HG03354 (cell line): Measurements from ENCODE around the gene RIMKLA.
A peak's percentile ranks its signal among the peaks of the same experiment; 100 is the strongest.

ENCODE experiments used
- ATAC-seq: cut with Tn5 transposase; IDR thresholded peaks from one replicate; pipeline ENCODE4 v1.9.1; 2021; ENCODE audit warnings: mild to moderate bottlenecking; ENCODE audit not compliant: unreplicated experiment, poor library complexity, severe bottlenecking

RIMKLA gene

GRCh38 chr1:42380586-42381279 lies at the start of gene RIMKLA:
Gene RIMKLA (plus strand): TSS chr1:42380792. CDS start chr1:42380935, 143 bp downstream.
- ATAC-seq: peak; percentile 82

GRCh38 chr1:42332877-42333276 lies 47.7 kb upstream of the RIMKLA start:
- ATAC-seq: no peak

- ATAC-seq: no peak
These were observed 46.8 kb upstream of the RIMKLA start for GRCh38 chr1:42333662-42334239.

DNA sequence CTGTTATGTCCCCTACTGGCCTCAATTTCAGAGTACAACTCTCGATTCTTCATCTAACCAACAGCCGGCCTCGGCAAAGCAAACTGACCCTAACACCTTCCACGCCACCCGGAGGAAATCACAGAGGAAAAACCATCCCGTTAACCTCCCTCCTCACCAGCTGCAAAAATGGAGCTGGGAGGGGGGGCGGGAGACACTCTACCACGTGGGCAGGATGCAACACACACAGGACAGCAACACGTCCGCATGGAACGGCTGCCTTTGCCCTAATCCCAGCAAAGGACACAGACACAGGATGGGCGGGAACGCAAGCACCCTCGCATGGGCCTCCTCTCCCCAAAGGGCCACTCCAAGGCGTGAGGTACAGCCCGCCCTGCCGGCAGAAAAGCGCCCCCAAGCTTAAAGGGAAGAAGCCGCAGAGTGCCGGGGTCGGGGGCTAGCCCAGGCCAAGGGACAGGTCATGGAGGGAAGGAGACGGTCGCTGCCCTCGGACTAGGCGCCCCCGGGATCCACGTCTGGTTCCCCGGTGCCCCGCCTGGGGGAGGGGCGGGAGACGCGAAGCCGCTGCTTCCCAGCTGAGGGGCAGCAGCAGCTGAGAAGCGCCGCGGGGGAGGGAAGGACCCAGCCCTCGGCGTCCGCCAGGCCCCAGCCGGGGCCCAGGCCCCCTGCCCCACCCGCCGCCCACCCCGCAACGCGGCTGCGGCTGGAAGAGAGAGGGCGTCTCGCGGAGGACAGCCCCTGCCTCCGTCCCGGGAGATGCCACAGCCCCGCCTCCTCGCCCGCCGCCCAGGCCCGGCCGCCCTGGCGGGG lies 46.1 kb upstream of the RIMKLA start:
- ATAC-seq: peak; percentile 54

- peak; percentile 84 for ATAC-seq
These were observed 45.4 kb upstream of the RIMKLA start, which contains the start of gene FOXJ3 for GRCh38 chr1:42335050-42335808. Gene FOXJ3 (minus strand): TSS chr1:42335235. CDS start chr1:42311093, 24,142 bp downstream.

DNA sequence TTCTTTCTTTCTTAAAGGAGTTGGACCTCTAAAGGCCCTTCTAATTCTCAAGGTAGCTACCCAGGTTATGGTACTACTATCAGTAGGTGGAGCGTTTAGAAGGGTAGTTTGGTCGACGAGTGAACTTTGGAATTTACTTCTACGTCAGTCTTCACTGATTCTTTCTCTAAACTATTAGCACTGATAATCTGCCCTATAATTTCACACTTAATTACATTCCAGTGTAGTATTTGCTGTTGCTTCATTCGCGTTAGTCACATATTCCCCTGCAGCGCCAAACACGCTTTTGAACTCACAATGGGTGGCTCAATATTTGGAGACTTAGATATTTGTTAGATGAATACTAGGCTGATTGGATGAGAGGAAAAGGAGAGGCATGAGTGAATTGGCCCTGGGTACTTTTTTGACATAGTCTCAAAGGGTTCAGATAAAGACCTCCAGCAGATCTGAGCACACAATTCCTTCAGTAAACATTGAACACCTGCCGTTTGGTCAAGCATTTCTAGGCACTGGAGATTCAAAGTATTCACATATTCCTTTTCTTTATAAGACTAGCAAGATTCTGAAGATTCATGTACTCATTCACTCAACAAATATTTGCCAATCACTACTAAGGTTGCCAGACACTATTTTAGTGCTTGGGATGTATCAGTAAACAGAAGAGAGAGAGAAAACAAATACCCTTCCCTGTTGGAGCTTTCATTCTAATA lies 44.6 kb upstream of the RIMKLA start:
- no peak for ATAC-seq

GRCh38 chr1:42336978-42337377 lies 43.6 kb upstream of the RIMKLA start:
- ATAC-seq: no peak

DNA sequence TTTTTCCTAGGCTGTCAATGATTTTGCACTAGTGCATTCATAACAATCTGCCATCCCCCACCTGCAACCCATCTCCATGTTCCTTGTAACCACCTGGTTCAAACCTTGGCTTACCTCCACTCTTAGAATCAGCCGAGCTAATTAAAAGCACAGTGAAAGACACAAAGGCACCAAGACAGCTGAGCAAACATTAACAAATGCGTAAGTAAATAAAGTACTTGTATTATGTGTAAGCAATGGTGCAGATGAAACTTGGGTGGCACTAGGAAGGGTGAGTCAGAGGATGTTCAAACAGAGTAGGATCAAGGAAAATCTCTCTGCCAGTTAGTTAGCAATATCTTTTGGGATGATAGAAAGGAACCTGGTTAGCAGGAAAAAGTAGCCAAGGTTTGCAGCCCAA lies 40.5 kb upstream of the RIMKLA start:
- ATAC-seq: no peak

DNA sequence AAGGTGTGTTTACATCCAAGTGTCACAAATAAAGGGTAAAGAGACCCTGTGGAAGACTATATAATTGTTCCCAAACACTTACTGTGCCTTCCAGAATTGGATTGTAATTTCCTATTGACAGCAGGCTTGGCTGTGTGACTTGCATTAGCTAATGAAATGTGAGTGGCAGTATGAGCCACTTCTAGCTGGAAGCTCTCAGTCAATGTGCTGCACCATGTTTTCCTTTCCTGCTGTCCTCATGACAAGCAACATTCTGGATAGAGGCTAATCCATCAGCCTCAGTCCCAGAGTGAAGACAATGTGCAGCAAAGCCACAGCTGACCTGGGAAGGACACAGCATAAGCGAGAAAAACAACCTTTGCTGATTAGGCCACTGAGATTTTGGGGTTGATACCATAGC lies 39.7 kb upstream of the RIMKLA start:
- no peak for ATAC-seq

- ATAC-seq: no peak
These were observed 37.5 kb upstream of the RIMKLA start for GRCh38 chr1:42343049-42343448.

DNA sequence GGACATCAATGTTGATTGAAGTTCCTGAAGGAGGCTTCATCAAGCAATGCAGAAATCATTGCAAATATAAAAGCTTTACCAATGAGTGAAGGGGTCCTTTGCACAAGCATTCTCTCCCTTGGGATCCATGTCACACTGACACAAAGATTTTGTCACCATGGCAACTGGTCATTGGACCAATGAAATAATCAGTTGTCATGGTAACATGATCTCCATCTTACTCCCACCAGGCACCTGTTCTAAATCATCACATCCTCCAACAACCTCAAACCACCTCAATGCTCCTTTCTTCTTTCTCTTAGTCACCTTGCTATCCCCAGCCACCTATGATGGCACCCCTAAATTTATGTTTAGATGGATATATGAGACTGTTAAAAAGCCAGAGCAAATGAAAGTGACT lies 32.1 kb upstream of the RIMKLA start:
- ATAC-seq: no peak

DNA sequence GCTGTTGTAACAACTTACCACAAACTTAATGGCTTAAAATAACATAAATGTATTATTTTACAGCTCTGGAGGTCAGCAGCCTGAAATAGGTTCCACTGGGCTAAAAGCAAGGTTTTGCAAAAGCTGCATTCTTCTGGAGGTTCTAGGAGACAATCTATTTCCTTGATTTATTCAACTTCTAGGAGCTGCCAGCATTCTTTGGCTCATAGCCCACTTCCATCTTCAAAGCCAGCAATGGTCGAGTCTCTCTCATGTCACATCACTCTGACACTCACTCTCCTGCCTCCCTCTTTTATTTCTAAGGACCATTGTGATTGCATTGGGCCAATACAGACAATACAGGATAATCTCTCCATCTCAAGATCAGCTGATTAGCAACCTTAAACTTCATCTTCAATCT lies 30.5 kb upstream of the RIMKLA start:
- ATAC-seq: no peak

DNA sequence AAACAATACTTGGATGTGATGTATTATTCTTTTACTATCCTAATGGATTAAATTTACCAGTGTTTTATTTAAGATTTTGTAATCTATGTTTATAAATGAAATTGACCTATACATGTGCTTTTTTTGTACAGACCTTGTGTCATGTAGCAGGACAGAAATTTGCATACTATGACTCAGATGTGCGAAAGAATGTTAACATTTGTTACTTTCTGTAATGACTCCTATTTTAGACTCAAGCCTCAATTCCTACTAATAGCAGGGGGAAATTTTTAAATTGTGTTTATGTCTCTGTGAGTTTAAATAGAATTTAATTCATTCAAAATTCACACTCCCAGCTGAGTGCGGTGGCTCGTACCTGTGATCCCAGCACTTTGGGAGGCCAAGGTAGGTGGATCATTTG lies 21.8 kb upstream of the RIMKLA start:
- ATAC-seq: peak; percentile 48

DNA sequence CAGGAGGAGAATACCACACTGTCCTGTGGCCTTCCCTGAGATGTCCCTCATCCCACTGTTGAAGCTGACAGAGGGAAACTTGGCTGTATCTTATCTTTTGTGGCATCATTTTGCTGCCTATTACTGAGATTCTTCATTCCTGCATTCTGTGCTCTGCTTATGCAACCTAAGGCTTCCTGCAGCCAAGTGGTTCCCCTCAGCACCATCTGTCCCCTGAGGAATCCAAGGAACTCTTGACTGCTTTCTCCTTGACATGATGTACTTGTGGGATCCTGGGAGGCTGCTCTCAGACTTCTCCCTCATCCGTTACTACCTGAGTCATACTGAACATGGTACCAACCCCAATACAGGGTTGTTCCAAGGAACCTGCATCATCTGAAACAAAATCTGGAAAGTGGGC lies 21.1 kb upstream of the RIMKLA start:
- ATAC-seq: no peak

DNA sequence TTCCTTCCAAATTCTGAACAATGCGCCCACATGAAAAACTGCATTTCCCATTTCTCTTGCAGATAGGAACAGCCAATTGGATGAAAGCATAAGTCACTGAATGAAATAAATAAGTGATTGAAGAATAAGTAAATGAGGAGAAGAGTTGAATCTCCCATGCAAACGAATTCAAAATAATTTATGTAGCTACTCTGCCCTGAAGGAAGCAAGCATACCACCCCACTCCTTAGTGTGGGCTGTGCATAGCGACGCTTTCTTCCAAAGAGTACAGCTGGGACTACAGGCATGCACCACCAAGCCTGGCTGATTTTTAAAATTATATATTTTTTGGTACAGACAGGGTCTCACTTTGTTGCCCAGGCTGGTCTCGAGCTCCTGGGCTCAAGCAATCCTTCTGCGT lies 16.5 kb upstream of the RIMKLA start:
- ATAC-seq: no peak

GRCh38 chr1:42364542-42364941 lies 16.1 kb upstream of the RIMKLA start:
- no peak for ATAC-seq

DNA sequence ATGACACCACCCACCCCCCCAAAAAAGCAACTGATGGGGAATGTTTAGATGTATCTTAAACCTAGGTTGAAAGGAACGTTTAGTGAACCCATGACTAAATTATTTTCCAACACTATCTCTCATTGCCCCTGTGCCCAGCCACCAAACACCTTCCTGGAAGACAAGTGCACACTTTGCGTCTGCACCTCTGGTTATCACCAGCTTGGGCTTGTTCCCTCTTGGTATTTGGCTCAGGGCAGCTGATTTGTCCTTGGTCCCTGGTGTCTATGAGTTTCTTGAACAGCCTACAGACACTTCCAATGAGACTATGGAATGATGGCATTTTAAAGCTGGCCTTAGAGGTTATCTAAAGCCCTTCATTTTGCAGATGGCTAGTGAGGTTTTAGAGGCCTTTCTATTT lies 15.5 kb upstream of the RIMKLA start:
- no peak for ATAC-seq

DNA sequence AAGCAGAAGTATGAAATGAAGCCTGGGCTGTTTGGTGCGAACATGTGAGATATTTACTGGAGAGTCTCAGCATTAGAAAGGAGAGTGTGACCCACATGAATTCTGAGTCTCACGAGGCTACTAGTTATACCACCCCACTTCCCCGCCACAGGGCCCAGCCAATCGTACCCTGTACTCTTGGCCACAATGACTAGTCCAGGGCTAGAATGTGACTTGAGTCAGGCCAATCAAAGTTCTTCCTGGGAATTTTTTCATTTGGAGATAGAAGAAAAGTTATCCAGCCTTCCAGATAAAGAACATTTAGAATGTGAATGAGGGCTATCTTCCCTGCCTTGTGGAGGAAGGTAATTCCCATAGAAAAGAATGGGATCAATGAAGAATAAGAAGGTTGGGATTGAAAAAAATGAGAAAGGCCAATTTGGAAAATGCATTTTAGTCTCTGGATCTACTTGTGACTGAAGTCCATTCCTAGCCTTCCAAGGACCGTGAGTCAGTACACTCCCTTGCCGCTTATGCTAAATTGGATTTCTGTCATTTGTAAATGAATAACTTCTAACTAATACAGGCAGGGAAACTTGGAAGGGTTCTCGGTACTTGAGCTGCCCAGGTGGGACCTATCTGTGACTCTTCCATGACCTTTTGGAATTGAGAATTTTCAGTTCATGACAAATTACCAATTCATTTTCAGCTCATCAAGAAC lies 12.3 kb upstream of the RIMKLA start:
- ATAC-seq: no peak

- ATAC-seq: no peak
These were observed 11.1 kb upstream of the RIMKLA start for GRCh38 chr1:42369471-42369870.
